ENCODE data around the gene ADCK2.

GRCh38 chr7:140654661-140655060 is 18.1 kb upstream of the ADCK2 start:
- TF ChIP-seq CTCF (IDR thresholded peaks at IDR 0.05): no peak
- no peak for TF ChIP-seq EZH2phosphoT487 (IDR thresholded peaks at IDR 0.05)
- TF ChIP-seq EZH2 (IDR thresholded peaks at IDR 0.05): no peak

All from neural progenitor cell (in vitro differentiated cells).